MM.1S (cell line): ENCODE results near the gene PPHLN1.

ENCODE experiments used
- DNase-seq: peaks from one replicate; pipeline ENCODE4 v3.0.0-alpha.2; 2015
- H2AFZ ChIP-seq: fragments of 300-600 bp; sonication (generic); 2 replicates; pipeline ENCODE4 v1.6.0; 2016; ENCODE audit warnings: antibody characterized with exemption, low read length
- H3F3A ChIP-seq: fragments of 300-600 bp; sonication (generic); 2 replicates; pipeline ENCODE4 v1.6.1; 2016; ENCODE audit warnings: mild to moderate bottlenecking, antibody characterized with exemption, low read length, moderate library complexity, mixed read lengths; ENCODE audit not compliant: insufficient read depth
- H3K27ac ChIP-seq: fragments of 300-600 bp; sonication (generic); 2 replicates; pipeline ENCODE4 v1.5.1; 2016; ENCODE audit warnings: mild to moderate bottlenecking, low read length
- H3K27me3 ChIP-seq: fragments of 300-600 bp; sonication (generic); replicated peaks from 2 replicates; pipeline ENCODE4 v1.6.0; 2016; ENCODE audit warnings: low read length; ENCODE audit not compliant: insufficient read depth
- H3K36me3 ChIP-seq: fragments of 300-600 bp; sonication (generic); replicated peaks from 2 replicates; pipeline ENCODE4 v1.6.1; 2016; ENCODE audit warnings: mild to moderate bottlenecking, low read length, mixed read lengths; ENCODE audit not compliant: insufficient read depth
- H3K4me1 ChIP-seq: fragments of 300-600 bp; sonication (generic); 2 replicates; pipeline ENCODE4 v1.6.1; 2016; ENCODE audit warnings: low read length, mixed read lengths
- H3K4me2 ChIP-seq: fragments of 300-600 bp; sonication (generic); 2 replicates; pipeline ENCODE4 v1.6.0; 2016; ENCODE audit warnings: low read depth, low read length
- H3K4me3 ChIP-seq: fragments of 300-600 bp; sonication (generic); 2 replicates; pipeline ENCODE4 v1.5.1; 2016; ENCODE audit warnings: low read length, mixed read lengths
- H3K79me2 ChIP-seq: fragments of 300-600 bp; sonication (generic); 2 replicates; pipeline ENCODE4 v1.6.1; 2016; ENCODE audit warnings: mixed run types, low read length, mixed read lengths
- H3K9ac ChIP-seq: fragments of 300-600 bp; sonication (generic); 2 replicates; pipeline ENCODE4 v1.6.1; 2016; ENCODE audit warnings: low read length, mixed read lengths
- H3K9me2 ChIP-seq: fragments of 300-600 bp; sonication (generic); replicated peaks from 2 replicates; pipeline ENCODE4 v1.6.1; 2016; ENCODE audit warnings: mild to moderate bottlenecking, low read length, mixed read lengths; ENCODE audit not compliant: insufficient read depth
- H3K9me3 ChIP-seq: fragments of 300-600 bp; sonication (generic); replicated peaks from 2 replicates; pipeline ENCODE4 v1.6.1; 2016; ENCODE audit warnings: mild to moderate bottlenecking, low read length, mixed read lengths; ENCODE audit not compliant: insufficient read depth
- H4K20me1 ChIP-seq: fragments of 300-600 bp; sonication (generic); 2 replicates; pipeline ENCODE4 v1.6.1; 2016; ENCODE audit warnings: mild to moderate bottlenecking, low read length, moderate library complexity, mixed read lengths; ENCODE audit not compliant: insufficient read depth
- CTCF ChIP-seq: fragments of 300-600 bp; sonication (generic); IDR thresholded peaks from 2 replicates; pipeline ENCODE4 v1.5.1; 2016; ENCODE audit warnings: antibody characterized with exemption, low read length, mixed read lengths
- EZH2 ChIP-seq: fragments of 300-600 bp; sonication (generic); optimal IDR thresholded peaks from 2 replicates; pipeline ENCODE3; 2017; ENCODE audit warnings: low read depth, mild to moderate bottlenecking, antibody characterized with exemption, low read length, mixed read lengths
- EZH2phosphoT487 ChIP-seq: fragments of 300-600 bp; sonication (generic); IDR thresholded peaks from 2 replicates; pipeline ENCODE4 v1.6.1; 2018; ENCODE audit warnings: antibody characterized with exemption, low read length

The PPHLN1 gene

GRCh38 chr12:42444192-42444943 is 118.4 kb downstream of the PPHLN1 start:
- Histone ChIP-seq H3K36me3 (no peaks in the 10 kb centered on the region; the same call in 1 of the 2 replicates), H3K27ac (no peak overlapping the region), H3K4me3 (no peak overlapping the region), H3K27me3 (no peaks in the 10 kb centered on the region), H3K4me2 (no peak overlapping the region), H3K79me2 (no peaks in the 10 kb centered on the region), H4K20me1 (no peaks in the 10 kb centered on the region; the same call in 1 of the 2 replicates), H2AFZ (no peak overlapping the region), H3K9me2 (no peaks in the 10 kb centered on the region), H3K4me1 (no peaks in the 10 kb centered on the region), H3K9ac (no peak overlapping the region), H3F3A (no peaks in the 10 kb centered on the region), H3K9me3 (no peaks in the 10 kb centered on the region)
- TF ChIP-seq EZH2 (no peak), CTCF (no peak), EZH2phosphoT487 (no peak)
- no peak for DNase-seq

GRCh38 chr12:42445891-42446290 is 119.9 kb downstream of the PPHLN1 start:
- no peak for DNase-seq
- H4K20me1 ChIP-seq = no peaks in the 10 kb centered on the region; the same call in 1 of the 2 replicates
- TF ChIP-seq EZH2phosphoT487 (no peak), CTCF (no peak), EZH2 (no peak)

GRCh38 chr12:42446761-42447160 is 120.8 kb downstream of the PPHLN1 start:
- H3K4me1 ChIP-seq = no peaks in the 10 kb centered on the region

More at GRCh38 chr12:42445891-42446290, 119.9 kb downstream of the PPHLN1 start:
- Histone ChIP-seq H3K4me1 (no peaks in the 10 kb centered on the region), H3K79me2 (no peaks in the 10 kb centered on the region), H3K9me3 (no peaks in the 10 kb centered on the region), H3K9me2 (no peaks in the 10 kb centered on the region), H2AFZ (no peak overlapping the region), H3F3A (no peaks in the 10 kb centered on the region), H3K4me2 (no peak overlapping the region), H3K36me3 (no peaks in the 10 kb centered on the region; the same call in 1 of the 2 replicates), H3K9ac (no peak overlapping the region), H3K27ac (no peak overlapping the region), H3K4me3 (no peak overlapping the region), H3K27me3 (no peaks in the 10 kb centered on the region)

More at GRCh38 chr12:42446761-42447160, 120.8 kb downstream of the PPHLN1 start:
- H2AFZ ChIP-seq = no peak overlapping the region
- H3K27me3 ChIP-seq = no peaks in the 10 kb centered on the region
- DNase-seq = no peak
- H3K36me3 ChIP-seq = no peaks in the 10 kb centered on the region; the same call in 1 of the 2 replicates
- H3K4me3 ChIP-seq = no peak overlapping the region
- no peaks in the 10 kb centered on the region for H3K9me3 ChIP-seq
- no peak overlapping the region for H3K9ac ChIP-seq
- H3F3A ChIP-seq = no peaks in the 10 kb centered on the region
- no peaks in the 10 kb centered on the region for H3K9me2 ChIP-seq
- no peaks in the 10 kb centered on the region for H3K79me2 ChIP-seq
- TF ChIP-seq CTCF (no peak), EZH2 (no peak), EZH2phosphoT487 (no peak)
- H4K20me1 ChIP-seq = no peaks in the 10 kb centered on the region; the same call in 1 of the 2 replicates
- H3K4me2 ChIP-seq = no peak overlapping the region
- no peak overlapping the region for H3K27ac ChIP-seq
